AG09319 (cell line): ENCODE data around the gene TMPRSS12.
"Not testable (repeated sequence)": the region's sequence is repeated elsewhere in the genome, so short reads cannot be mapped to it uniquely, and the experiment has no call there.

Experiments
- DNase-seq: peaks from one replicate; pipeline ENCODE4 v3.0.0-alpha.2; 2010; ENCODE audit warnings: low read depth; ENCODE audit errors: extremely low read depth
- TF ChIP-seq, protein P1 (sequence below): IDR thresholded peaks from 2 replicates; pipeline ENCODE4 v1.5.1; 2011; ENCODE audit warnings: low read depth, mild to moderate bottlenecking, inconsistent platforms, low read length, moderate library complexity

TMPRSS12 gene, protein sequence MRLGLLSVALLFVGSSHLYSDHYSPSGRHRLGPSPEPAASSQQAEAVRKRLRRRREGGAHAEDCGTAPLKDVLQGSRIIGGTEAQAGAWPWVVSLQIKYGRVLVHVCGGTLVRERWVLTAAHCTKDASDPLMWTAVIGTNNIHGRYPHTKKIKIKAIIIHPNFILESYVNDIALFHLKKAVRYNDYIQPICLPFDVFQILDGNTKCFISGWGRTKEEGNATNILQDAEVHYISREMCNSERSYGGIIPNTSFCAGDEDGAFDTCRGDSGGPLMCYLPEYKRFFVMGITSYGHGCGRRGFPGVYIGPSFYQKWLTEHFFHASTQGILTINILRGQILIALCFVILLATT

DNA sequence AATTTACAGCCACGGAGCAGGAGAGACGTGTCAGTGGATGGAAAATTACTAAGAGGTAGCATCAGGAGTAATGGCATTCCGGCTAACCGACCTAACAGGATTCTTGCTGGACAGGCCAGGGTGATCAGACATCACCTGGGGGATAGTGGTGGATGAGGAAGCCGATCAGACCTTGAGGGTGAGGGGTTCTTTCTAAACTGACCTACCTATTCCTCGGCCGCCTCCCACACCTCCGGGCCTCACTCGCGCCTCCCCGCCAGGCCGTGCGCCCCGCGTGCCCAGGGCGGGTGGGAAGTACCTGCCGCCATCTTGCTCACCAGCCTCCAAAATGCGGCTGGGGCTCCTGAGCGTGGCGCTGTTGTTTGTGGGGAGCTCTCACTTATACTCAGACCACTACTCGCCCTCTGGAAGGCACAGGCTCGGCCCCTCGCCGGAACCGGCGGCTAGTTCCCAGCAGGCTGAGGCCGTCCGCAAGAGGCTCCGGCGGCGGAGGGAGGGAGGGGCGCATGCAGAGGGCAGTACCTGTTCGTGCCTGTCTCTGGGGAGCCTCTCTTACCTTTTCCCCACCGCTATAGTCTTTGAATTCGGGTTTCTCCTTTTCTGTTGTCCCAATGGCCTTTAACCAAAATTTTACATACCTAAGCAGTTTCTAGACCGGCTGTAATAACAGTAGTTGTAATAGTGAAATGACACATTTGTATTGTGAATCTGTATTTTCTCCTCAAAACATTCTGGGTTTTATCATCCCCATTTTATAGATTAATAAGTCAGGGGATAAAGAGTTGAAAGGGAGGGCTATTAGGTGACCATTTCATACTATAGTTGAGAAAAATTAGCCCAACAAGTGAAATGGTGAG is at the start of gene TMPRSS12:
Gene TMPRSS12, plus strand, starts transcription at position 290 of the 857 bp plus-strand sequence. Its CDS starts 39 bp downstream, at position 329.
- DNase-seq = no peak
- TF ChIP-seq, protein P1, sequence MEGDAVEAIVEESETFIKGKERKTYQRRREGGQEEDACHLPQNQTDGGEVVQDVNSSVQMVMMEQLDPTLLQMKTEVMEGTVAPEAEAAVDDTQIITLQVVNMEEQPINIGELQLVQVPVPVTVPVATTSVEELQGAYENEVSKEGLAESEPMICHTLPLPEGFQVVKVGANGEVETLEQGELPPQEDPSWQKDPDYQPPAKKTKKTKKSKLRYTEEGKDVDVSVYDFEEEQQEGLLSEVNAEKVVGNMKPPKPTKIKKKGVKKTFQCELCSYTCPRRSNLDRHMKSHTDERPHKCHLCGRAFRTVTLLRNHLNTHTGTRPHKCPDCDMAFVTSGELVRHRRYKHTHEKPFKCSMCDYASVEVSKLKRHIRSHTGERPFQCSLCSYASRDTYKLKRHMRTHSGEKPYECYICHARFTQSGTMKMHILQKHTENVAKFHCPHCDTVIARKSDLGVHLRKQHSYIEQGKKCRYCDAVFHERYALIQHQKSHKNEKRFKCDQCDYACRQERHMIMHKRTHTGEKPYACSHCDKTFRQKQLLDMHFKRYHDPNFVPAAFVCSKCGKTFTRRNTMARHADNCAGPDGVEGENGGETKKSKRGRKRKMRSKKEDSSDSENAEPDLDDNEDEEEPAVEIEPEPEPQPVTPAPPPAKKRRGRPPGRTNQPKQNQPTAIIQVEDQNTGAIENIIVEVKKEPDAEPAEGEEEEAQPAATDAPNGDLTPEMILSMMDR = no peak

DNA sequence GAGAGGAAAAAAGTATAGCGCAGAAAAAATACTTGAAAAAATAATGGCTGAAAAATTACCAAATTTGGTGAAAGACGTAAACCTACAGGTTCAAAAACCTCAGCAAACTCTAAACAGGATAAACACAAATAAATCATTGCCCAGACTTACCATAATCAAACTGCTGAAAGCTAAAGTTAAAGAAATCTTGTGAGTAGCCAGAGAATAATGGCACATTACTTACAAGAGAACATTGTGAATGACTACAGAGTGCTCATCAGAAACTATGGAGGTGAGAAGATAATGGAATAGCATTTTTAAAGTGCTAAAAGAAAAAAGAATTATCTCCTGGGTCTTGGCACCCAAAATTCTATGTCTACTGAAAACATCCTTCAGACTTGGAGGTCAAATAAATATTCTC is 42.8 kb upstream of the TMPRSS12 start:
- DNase-seq = no peak
- TF ChIP-seq, protein P1 = no peak

DNA sequence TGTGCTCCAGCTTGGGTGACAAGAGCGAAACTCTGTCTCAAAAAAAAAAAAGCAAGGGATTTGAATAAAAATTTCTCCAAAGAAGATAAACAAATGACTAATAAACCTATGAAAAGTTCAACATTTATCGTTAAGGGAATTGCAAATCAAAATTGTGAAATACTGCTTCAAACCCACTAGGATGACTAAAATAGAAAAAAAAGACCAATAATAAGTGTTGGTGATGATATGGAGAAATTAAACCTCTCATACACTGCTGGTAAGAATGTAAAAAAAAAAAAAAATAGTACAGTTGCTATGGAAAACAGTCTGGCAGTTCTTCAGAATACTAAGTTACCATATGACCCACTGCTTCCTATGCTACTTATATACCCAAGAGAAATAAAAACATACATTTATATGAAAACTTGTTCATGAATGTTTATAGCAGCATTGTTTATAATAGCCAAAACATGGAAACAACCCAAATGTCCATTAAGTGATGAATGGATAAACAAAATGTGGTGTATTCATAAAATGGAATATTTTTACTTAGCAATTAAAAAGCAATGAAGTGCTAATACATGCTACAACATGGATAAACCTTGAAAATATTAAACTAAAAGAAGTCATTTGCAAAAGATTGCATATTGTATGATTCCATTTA is 39.4 kb upstream of the TMPRSS12 start:
- TF ChIP-seq, protein P1 = no peak
- DNase-seq = no peak

DNA sequence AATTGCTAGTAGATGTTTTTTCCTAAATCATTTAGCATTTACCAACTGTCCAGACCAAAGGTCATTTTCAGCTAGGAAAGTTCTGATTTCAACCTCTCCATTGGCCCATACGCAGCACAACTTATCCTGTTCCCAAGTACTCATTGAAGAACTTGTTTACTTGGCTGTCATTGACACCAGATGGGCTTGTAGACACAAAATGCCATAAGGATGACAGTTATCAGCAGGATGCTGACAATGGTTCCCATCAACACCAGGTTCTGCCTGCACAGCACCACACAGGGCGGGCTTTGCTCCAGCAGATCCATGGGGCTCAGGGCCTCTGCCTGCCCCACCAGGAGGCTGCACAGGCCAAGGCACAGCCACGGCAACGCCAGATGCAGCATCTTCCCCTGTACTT is 36.5 kb upstream of the TMPRSS12 start:
- peak; percentile 20 for DNase-seq
- TF ChIP-seq, protein P1 = no peak

DNA sequence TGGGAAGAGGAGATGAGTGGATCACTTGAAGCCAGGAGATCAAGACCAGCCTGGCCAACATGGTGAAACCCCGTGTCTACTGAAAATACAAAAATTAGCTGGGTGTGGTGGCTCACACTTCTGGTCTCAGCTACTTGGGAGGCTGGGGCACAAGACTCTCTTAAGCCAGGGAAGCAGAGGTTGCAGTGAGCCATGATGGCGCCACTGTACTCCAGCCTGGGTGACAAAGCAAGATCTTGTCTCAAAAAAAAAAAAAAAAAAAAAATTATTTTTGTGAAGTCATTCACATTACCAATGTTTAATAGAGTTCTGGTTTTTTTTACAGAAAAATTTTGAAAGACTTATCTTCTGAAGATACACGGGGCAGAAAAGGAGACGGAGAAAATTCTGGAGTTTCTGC is 33.6 kb upstream of the TMPRSS12 start:
- DNase-seq = not testable (repeated sequence)

DNA sequence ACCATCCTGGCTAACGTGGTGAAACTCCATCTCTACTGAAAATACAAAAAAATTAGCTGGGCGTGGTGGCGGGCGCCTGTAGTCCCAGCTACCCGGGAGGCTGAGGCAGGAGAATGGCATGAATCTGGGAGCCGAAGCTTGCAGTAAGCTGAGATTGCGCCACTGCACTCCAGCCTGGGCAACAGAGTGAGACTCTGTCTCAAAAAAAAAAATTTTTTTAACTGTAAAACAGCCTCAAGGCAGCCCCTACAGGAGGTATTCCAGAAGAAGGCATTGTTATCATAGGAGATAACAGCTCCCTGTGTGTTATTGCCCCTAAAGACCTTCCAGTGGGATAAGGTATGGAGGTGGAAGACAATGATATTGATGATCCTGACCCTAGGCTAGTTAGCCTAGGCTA is 27.8 kb upstream of the TMPRSS12 start:
- DNase-seq = not testable (repeated sequence)

DNA sequence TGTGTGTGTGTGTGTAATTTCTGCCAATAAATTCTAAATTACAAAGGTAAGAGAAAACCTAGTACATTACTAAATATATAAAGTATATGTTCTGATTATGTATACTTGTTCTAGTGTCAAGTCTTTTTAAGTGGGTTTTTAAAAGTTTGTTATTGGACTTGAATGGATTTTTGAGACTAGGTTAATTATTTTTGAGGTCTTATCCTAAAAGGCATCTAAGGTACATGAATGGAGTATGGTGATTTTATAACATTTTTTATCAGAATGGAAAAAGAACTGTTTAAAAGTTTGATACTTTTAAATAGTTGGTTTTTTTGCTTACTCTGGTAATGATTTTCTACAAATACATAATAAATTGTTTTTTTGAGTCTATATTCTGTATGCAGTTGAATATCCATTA is 22.5 kb upstream of the TMPRSS12 start:
- no peak for DNase-seq
- TF ChIP-seq, protein P1 = no peak

DNA sequence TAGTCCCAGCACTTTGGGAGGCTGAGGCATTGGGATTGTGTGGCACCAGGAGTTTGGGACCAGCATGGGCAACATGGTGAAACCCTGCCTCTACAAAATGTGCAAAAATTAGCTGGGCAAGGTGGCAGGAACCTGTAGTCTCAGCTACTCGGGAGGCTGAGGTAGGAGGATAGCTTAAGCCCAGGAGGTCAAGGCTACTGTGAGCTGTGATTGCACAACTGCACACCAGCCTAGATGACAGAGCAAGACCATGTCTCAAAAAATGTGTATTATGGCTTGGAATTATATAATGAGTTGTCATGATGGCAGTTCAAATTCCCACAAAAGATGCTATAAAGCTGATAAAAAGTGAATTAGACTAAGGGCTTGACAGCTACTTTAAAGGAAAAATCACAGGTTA is 20.6 kb upstream of the TMPRSS12 start:
- TF ChIP-seq, protein P1 = no peak
- DNase-seq = no peak

DNA sequence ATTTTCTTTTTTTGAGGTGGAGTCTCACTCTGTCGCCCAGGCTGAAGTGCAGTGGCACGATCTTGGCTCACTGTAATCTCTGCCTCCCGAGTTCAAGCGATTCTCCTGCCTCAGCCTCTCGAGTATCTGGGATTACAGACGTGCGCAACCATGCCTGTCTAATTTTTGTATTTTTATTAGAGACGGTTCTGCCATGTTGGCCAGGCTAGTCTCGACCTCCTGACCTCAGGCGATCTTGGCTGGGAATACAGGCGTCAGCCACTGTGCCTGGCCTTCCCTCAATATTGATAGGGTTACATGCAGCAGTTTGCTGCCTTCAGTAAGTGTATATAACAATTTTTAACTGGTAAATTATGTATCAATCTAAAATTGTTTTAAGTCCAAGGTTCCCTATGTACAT is 19.0 kb upstream of the TMPRSS12 start:
- not testable (repeated sequence) for DNase-seq
